ENCODE measurements around the gene CORO2B.

DNA sequence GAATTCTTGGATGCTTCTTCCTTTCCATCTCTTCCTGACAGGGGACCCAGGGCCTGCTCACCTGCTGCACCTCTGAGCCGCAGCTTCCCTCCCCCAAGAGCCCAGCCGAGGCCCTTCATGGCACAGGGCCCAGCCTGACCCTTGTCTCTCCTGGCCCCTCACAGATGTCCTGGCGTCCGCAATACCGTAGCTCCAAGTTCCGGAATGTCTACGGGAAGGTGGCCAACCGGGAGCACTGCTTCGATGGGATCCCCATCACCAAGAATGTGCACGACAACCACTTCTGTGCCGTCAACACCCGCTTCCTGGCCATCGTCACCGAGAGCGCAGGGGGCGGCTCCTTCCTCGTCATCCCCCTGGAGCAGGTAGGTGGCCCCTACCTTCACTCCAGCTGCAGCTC, 66.2 kb downstream of the CORO2B start:
- TF ChIP-seq KAT7 (CRISPR knock-in tag; IDR thresholded peaks at IDR 0.05; ENCODE audit: borderline replicate concordance) (no peak), ZNF12 (CRISPR knock-in tag; IDR thresholded peaks at IDR 0.05) (no peak), SUZ12 (IDR thresholded peaks at IDR 0.05; ENCODE audit: low read depth, low read length) (no peak), SMC3 (IDR thresholded peaks at IDR 0.05; ENCODE audit: low read length) (no peak), JUND (CRISPR knock-in tag; IDR thresholded peaks at IDR 0.05) (no peak), ETV6 (CRISPR knock-in tag; conservative IDR thresholded peaks at IDR 0.05) (no peak), ARID2 (CRISPR knock-in tag; IDR thresholded peaks at IDR 0.05; ENCODE audit: borderline replicate concordance) (no peak), ZNF567 (CRISPR knock-in tag; IDR thresholded peaks at IDR 0.05; ENCODE audit: borderline replicate concordance) (no peak), MEIS1 (CRISPR knock-in tag; IDR thresholded peaks at IDR 0.05; ENCODE audit: borderline replicate concordance) (no peak), HNRNPUL1 (IDR thresholded peaks at IDR 0.05; ENCODE audit: low read depth, low read length) (no peak), ZBTB20 (CRISPR knock-in tag; IDR thresholded peaks at IDR 0.05; ENCODE audit: borderline replicate concordance, low read depth) (no peak)
- TF ChIP-seq, protein P1, sequence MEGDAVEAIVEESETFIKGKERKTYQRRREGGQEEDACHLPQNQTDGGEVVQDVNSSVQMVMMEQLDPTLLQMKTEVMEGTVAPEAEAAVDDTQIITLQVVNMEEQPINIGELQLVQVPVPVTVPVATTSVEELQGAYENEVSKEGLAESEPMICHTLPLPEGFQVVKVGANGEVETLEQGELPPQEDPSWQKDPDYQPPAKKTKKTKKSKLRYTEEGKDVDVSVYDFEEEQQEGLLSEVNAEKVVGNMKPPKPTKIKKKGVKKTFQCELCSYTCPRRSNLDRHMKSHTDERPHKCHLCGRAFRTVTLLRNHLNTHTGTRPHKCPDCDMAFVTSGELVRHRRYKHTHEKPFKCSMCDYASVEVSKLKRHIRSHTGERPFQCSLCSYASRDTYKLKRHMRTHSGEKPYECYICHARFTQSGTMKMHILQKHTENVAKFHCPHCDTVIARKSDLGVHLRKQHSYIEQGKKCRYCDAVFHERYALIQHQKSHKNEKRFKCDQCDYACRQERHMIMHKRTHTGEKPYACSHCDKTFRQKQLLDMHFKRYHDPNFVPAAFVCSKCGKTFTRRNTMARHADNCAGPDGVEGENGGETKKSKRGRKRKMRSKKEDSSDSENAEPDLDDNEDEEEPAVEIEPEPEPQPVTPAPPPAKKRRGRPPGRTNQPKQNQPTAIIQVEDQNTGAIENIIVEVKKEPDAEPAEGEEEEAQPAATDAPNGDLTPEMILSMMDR (CRISPR knock-in tag; IDR thresholded peaks at IDR 0.05): no peak

All from HepG2 (cell line).